Measurements from ENCODE around the gene RSRC1. TPM values are rescaled to one million over a fixed set of nuclear protein-coding genes. Genes with fewer than 3 reads are reported as not detected.

The RSRC1 gene
- total and polyA plus RNA-seq, 7 donors, result 14.9 to 60.7 (median 41.0) TPM

DNA sequence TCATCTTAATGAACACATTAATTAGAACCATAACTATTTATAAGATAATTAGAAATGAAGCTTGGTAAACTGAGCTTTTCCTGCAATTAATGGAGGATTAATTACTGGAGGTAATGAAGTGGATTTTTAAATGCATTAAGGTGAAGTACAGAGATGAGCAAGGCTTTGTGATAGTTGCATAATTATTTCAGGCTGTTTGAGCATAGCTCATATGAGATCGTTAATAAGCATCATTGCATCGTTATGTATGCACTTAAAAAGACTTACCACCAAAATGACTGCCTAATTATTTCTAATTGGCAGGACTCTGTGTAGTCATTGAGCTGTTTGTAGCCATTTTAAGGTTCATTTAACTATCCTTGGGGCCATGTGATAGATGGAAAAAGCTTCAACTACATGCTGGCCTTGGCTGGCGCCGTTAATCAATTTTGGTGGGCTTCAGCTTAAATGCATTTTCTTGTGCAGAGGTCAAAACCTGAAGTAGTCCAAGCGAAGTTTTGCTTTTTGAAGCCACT lies 55.3 kb downstream of the RSRC1 start:
- intact Hi-C loops (cut with DNase I), result no loop called here

DNA sequence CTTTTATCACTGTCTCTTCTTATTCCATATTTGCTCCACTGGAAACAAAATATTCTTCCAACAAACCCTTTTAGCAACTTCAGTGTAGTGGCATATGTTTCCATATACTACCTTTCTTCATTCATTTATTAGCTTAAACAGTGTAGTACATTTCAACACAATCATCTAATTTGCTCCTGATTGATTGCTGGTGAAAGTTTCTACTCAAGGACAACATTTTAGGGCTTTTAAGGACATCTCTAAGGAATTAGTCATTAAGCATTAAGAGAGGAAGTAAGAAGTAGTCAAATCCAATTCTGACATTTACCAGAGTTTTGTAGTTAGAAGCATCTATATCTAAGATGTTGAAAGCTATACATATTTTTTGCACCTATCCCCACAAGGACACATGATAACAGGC lies 55.8 kb downstream of the RSRC1 start:
- no peaks in the 10 kb centered on the region for H3K27me3 ChIP-seq
- no peak overlapping the region for H3K27ac ChIP-seq
- peaks cover 0 to 14% (median 2%) of the 10 kb centered on the region in 4 donors for H3K4me1 ChIP-seq
- intact Hi-C loops (cut with DNase I), result no loop called here
- TF ChIP-seq EP300 (IDR thresholded peaks at IDR 0.05) (no peak), POLR2AphosphoS5 (IDR thresholded peaks at IDR 0.05) (no peak), POLR2A (IDR thresholded peaks at IDR 0.05) (no peak)
- TF ChIP-seq, protein P1, sequence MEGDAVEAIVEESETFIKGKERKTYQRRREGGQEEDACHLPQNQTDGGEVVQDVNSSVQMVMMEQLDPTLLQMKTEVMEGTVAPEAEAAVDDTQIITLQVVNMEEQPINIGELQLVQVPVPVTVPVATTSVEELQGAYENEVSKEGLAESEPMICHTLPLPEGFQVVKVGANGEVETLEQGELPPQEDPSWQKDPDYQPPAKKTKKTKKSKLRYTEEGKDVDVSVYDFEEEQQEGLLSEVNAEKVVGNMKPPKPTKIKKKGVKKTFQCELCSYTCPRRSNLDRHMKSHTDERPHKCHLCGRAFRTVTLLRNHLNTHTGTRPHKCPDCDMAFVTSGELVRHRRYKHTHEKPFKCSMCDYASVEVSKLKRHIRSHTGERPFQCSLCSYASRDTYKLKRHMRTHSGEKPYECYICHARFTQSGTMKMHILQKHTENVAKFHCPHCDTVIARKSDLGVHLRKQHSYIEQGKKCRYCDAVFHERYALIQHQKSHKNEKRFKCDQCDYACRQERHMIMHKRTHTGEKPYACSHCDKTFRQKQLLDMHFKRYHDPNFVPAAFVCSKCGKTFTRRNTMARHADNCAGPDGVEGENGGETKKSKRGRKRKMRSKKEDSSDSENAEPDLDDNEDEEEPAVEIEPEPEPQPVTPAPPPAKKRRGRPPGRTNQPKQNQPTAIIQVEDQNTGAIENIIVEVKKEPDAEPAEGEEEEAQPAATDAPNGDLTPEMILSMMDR (IDR thresholded peaks at IDR 0.05), result no peak
- H3K36me3 ChIP-seq, result no peaks in the 10 kb centered on the region
- DNase-seq, result no peak
- no peaks in the 10 kb centered on the region for H3K9me3 ChIP-seq
- no peak overlapping the region for H3K4me3 ChIP-seq

More for the DNA sequence above, 55.3 kb downstream of the RSRC1 start:
- Histone ChIP-seq H3K9me3 (no peaks in the 10 kb centered on the region), H3K27ac (no peak overlapping the region), H3K36me3 (no peaks in the 10 kb centered on the region), H3K27me3 (no peaks in the 10 kb centered on the region), H3K4me1 (peaks cover 0 to 14% (median 2%) of the 10 kb centered on the region in 4 donors), H3K4me3 (no peak overlapping the region)
- TF ChIP-seq POLR2AphosphoS5 (IDR thresholded peaks at IDR 0.05) (no peak), EP300 (IDR thresholded peaks at IDR 0.05) (no peak), POLR2A (IDR thresholded peaks at IDR 0.05) (no peak)
- TF ChIP-seq, protein P1 (IDR thresholded peaks at IDR 0.05), result no peak
- no peak for DNase-seq
- 97% methylated on average over 5 of the region's 5 CpGs for WGBS, 2 donors

DNA sequence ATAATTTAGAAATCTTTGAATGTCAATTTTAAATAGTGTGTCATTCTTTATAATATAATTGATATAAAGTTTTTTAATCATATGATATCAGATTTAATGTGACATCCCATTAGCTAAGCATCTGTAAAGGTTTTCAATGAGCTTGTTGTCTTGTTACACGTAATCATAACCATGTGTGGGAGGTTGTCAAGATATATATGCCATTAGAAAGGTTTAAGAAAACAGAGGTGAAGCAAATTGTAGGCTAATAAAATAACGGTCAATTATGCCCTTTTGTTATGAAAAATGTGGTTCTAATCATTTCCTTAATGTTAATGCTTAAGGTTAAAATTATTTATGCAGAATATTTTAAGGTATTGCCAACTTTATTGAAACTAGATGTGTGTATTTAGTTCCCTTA lies 56.3 kb downstream of the RSRC1 start:
- Histone ChIP-seq H3K4me3 (no peak overlapping the region), H3K9me3 (no peaks in the 10 kb centered on the region), H3K4me1 (peaks cover 0 to 14% (median 2%) of the 10 kb centered on the region in 4 donors), H3K27me3 (no peaks in the 10 kb centered on the region), H3K27ac (no peak overlapping the region), H3K36me3 (no peaks in the 10 kb centered on the region)
- DNase-seq, result no peak
- TF ChIP-seq, protein P1 (IDR thresholded peaks at IDR 0.05), result no peak
- TF ChIP-seq POLR2A (IDR thresholded peaks at IDR 0.05) (no peak), POLR2AphosphoS5 (IDR thresholded peaks at IDR 0.05) (no peak), EP300 (IDR thresholded peaks at IDR 0.05) (no peak)
- intact Hi-C loops (cut with DNase I), result no loop called here
- 89 to 90% methylated on average over 2 of the region's 2 CpGs for WGBS, 2 donors

DNA sequence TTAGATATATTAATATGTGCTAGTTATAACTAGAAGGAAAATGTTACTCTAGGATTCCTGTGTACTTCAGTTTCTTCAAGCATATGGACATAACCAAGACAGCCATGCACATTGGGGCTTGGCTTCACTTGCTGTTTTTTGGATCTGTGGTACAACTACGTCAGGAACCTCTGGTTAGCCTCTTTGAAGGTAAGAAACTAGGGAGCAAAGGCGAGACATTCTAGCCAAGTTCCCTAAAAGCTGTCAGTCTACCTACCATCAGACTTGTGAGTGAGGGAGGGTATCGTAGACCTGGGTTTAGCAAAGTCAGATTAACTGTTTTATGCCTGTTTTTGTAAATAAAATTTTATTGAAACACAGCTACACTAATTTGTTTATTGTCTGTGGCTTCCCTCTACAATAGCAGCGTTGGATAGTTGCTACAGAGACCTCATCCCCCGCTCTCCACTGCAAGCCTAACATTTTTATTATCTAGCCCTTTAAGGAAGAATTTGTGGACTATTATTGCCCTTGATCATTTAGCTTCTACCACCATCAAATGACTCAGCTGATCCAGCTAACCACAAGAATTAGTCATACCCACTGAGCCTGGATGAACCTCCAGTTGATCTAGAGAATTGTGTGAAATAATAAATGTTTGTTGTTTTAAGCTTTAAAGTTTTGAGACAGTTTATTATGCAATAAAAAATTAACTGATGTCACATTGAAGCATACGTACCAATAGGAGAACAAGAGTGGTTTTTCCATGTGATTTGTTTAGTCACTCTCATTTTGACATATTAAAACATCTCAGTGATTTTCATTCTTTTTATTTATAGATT lies 58.1 kb downstream of the RSRC1 start:
- Histone ChIP-seq H3K36me3 (no peaks in the 10 kb centered on the region), H3K9me3 (no peaks in the 10 kb centered on the region), H3K27ac (no peak overlapping the region), H3K4me1 (peaks cover 0 to 14% (median 2%) of the 10 kb centered on the region in 4 donors), H3K27me3 (no peaks in the 10 kb centered on the region), H3K4me3 (no peak overlapping the region)
- no peak for DNase-seq
- intact Hi-C loops (cut with DNase I), result no loop called here
- TF ChIP-seq POLR2A (IDR thresholded peaks at IDR 0.05) (no peak), POLR2AphosphoS5 (IDR thresholded peaks at IDR 0.05) (no peak), EP300 (IDR thresholded peaks at IDR 0.05) (no peak)
- TF ChIP-seq, protein P1 (IDR thresholded peaks at IDR 0.05), result no peak
- WGBS, 2 donors, result 64 to 67% methylated on average over 6 of the region's 6 CpGs

All from sigmoid colon (tissue), 7 donors.